Activated CD8-positive, alpha-beta memory T cell treated with anti-CD3 and anti-CD28 coated beads for 48 hours (primary cell): Measurements from ENCODE around the gene TBC1D14.

Experiments used
- DNase-seq, 3 experiments: peaks; one replicate each; pipeline ENCODE4 v3.0.0-alpha.2; 2020; ENCODE audit warnings: low read depth in 2 of 3, low spot score in 2 of 3

Gene TBC1D14

GRCh38 chr4:7055111-7055989 lies 145.7 kb downstream of the TBC1D14 start:
- no peak for DNase-seq

GRCh38 chr4:7055990-7056325 lies 146.3 kb downstream of the TBC1D14 start:
- DNase-seq = no peak

- no peak for DNase-seq
These were observed 149.2 kb downstream of the TBC1D14 start for GRCh38 chr4:7058792-7059191.

- DNase-seq = no peak
These were observed 150.0 kb downstream of the TBC1D14 start for GRCh38 chr4:7059662-7060061.

- no peak for DNase-seq
These were observed 150.9 kb downstream of the TBC1D14 start for GRCh38 chr4:7060346-7061150.

GRCh38 chr4:7061815-7062214 lies 152.2 kb downstream of the TBC1D14 start:
- DNase-seq = no peak

GRCh38 chr4:7062816-7063215 lies 153.2 kb downstream of the TBC1D14 start:
- no peak for DNase-seq

- no peak for DNase-seq
These were observed 153.7 kb downstream of the TBC1D14 start for GRCh38 chr4:7063362-7063761.

GRCh38 chr4:7066006-7066405 lies 156.4 kb downstream of the TBC1D14 start:
- no peak for DNase-seq

- no peak for DNase-seq
These were observed 156.9 kb downstream of the TBC1D14 start for GRCh38 chr4:7066493-7066892.

GRCh38 chr4:7067126-7067451 lies 157.5 kb downstream of the TBC1D14 start:
- no peak for DNase-seq

GRCh38 chr4:7067452-7068278 lies 158.0 kb downstream of the TBC1D14 start, which contains the start of gene GRPEL1:
Gene GRPEL1, minus strand, starts transcription at chr4:7068064. Its CDS starts 32 bp downstream, at chr4:7068032.
- DNase-seq = peak in 1 of 3 experiments; percentile 100

- DNase-seq = peak in 2 of 3 experiments; percentile 99 to 100
These were observed 158.7 kb downstream of the TBC1D14 start for GRCh38 chr4:7068279-7068842.

GRCh38 chr4:7068883-7069282 lies 159.3 kb downstream of the TBC1D14 start:
- no peak for DNase-seq

GRCh38 chr4:7070729-7071511 lies 161.3 kb downstream of the TBC1D14 start:
- DNase-seq = peak; percentile 62 to 76 (median 70)

- no peak for DNase-seq
These were observed 163.4 kb downstream of the TBC1D14 start for GRCh38 chr4:7073059-7073458.

- no peak for DNase-seq
These were observed 164.1 kb downstream of the TBC1D14 start for GRCh38 chr4:7073526-7074390.

- DNase-seq = no peak
These were observed 164.8 kb downstream of the TBC1D14 start for GRCh38 chr4:7074426-7074825.

GRCh38 chr4:7075962-7076695 lies 166.5 kb downstream of the TBC1D14 start:
- DNase-seq = no peak
